Peyer's patch (tissue), 4 donors: ENCODE measurements around the gene TRIM74.
"Not testable (repeated sequence)": the region's sequence is repeated elsewhere in the genome, so short reads cannot be mapped to it uniquely, and the experiment has no call there.

Source experiments
- CTCF ChIP-seq, 6 experiments: fragments of 450-650 bp in 4 of 6; fragments of 200-600 bp in 2 of 6; sonication (generic) in 1 of 6; IDR thresholded peaks; one replicate each; pipeline ENCODE4 v1.5.1; 2017 to 2019; ENCODE audit warnings: antibody characterized with exemption in 6 of 6, mild to moderate bottlenecking in 3 of 6, moderate library complexity in 1 of 6
- POLR2A ChIP-seq, 2 donors: fragments of 450-650 bp; IDR thresholded peaks; one replicate each; pipeline ENCODE4 v1.5.1; 2017; ENCODE audit warnings: antibody characterized with exemption in 2 of 2, mild to moderate bottlenecking in 2 of 2, moderate library complexity in 2 of 2

- TF ChIP-seq CTCF, POLR2A (IDR thresholded peaks at IDR 0.05): not testable (repeated sequence)
Observed at GRCh38 chr7:72949686-72950085, 19.6 kb downstream of the TRIM74 start.
